Fibroblast of peridontal ligament (primary cell): Measurements from ENCODE around the gene SH3RF3.

ENCODE experiments used
- DNase-seq: peaks from one replicate; pipeline ENCODE4 v3.0.0-alpha.2; 2010; ENCODE audit errors: extremely low read depth

Gene SH3RF3

GRCh38 chr2:109306190-109306589 lies 177.2 kb downstream of the SH3RF3 start:
- DNase-seq, result no peak

- no peak for DNase-seq
Observed at GRCh38 chr2:109311771-109312170, 182.8 kb downstream of the SH3RF3 start.

- no peak for DNase-seq
Observed at GRCh38 chr2:109312902-109313301, 183.9 kb downstream of the SH3RF3 start.

- no peak for DNase-seq
Observed at GRCh38 chr2:109313343-109313742, 184.3 kb downstream of the SH3RF3 start.

- DNase-seq, result no peak
Observed at GRCh38 chr2:109316091-109316490, 187.1 kb downstream of the SH3RF3 start.

- DNase-seq, result no peak
Observed at GRCh38 chr2:109317471-109318095, 188.6 kb downstream of the SH3RF3 start.

- peak; percentile 97 for DNase-seq
Observed at GRCh38 chr2:109318150-109318948, 189.3 kb downstream of the SH3RF3 start.

- DNase-seq, result no peak
Observed at GRCh38 chr2:109318949-109319342, 189.9 kb downstream of the SH3RF3 start.

- no peak for DNase-seq
Observed at GRCh38 chr2:109320195-109320922, 191.4 kb downstream of the SH3RF3 start.

GRCh38 chr2:109321570-109321969 lies 192.6 kb downstream of the SH3RF3 start:
- DNase-seq, result peak; percentile 47

- DNase-seq, result peak; percentile 96
Observed at GRCh38 chr2:109322111-109322510, 193.1 kb downstream of the SH3RF3 start.

- no peak for DNase-seq
Observed at GRCh38 chr2:109322641-109323040, 193.6 kb downstream of the SH3RF3 start.

- peak; percentile 97 for DNase-seq
Observed at GRCh38 chr2:109324861-109325260, 195.9 kb downstream of the SH3RF3 start.

GRCh38 chr2:109325570-109325969 lies 196.6 kb downstream of the SH3RF3 start:
- no peak for DNase-seq

GRCh38 chr2:109326306-109326705 lies 197.3 kb downstream of the SH3RF3 start:
- no peak for DNase-seq

- peak; percentile 87 for DNase-seq
Observed at GRCh38 chr2:109330056-109330455, 201.1 kb downstream of the SH3RF3 start.

GRCh38 chr2:109331081-109331480 lies 202.1 kb downstream of the SH3RF3 start:
- peak; percentile 28 for DNase-seq

- peak; percentile 72 for DNase-seq
Observed at GRCh38 chr2:109331896-109332848, 203.2 kb downstream of the SH3RF3 start.

- DNase-seq, result no peak
Observed at GRCh38 chr2:109332880-109333279, 203.9 kb downstream of the SH3RF3 start.

- peak; percentile 35 for DNase-seq
Observed at GRCh38 chr2:109333414-109334210, 204.6 kb downstream of the SH3RF3 start.
